GM18870 (cell line): ENCODE data around the gene HRH3.

Source experiments
- ATAC-seq: cut with Tn5 transposase; IDR thresholded peaks from one replicate; pipeline ENCODE4 v1.9.1; 2021; ENCODE audit warnings: moderate library complexity; ENCODE audit not compliant: unreplicated experiment

The HRH3 gene

DNA sequence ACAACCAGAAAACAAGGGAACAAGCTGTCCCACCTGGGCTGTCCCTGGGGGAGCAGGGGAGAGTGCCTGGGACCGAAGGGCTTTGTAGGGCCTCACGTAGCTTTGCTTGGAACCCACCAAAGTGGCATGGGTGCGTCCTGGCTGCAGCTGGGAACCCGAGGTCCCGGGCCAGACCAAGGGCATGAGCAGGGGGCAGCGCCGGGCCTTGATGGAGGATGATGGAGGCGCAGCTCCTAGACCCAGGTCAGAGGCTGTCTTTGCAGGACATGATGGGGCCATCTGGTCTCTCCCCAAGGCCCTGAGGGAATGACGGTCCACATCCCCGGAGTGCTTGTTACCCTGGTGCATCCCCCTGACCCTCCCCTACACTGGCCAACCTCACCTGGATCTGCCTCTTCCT, 10.6 kb upstream of the HRH3 start:
- ATAC-seq, result no peak

DNA sequence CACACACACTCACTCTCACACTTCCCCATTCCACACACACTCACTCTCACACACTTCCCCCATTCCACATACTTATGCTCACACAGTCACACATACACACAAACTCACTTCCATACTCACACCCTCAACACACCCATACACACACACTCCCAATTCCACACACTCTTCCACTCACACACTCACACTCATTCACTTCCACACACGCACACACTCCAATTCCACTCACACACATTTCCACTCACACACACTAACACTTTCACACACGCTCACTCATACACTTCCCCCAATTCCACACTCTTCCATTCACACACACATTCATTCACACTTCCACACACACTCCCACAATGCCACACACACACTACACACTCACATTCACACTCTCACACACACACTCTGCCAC, 10.2 kb upstream of the HRH3 start:
- no peak for ATAC-seq

DNA sequence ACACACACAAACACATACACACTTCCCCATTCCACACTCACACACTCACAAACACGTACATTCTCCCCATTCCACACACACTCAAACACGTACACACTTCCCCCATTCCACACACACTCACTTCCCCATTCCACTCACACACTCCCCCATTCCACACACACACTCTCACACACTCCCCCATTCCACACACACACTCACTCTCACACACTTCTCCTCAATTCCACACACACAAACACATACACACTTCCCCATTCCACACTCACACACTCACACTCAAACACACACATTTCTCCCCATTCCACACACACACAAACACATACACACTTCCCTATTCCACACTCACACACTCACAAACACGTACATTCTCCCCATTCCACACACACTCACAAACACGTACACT, 9.6 kb upstream of the HRH3 start:
- ATAC-seq, result no peak

DNA sequence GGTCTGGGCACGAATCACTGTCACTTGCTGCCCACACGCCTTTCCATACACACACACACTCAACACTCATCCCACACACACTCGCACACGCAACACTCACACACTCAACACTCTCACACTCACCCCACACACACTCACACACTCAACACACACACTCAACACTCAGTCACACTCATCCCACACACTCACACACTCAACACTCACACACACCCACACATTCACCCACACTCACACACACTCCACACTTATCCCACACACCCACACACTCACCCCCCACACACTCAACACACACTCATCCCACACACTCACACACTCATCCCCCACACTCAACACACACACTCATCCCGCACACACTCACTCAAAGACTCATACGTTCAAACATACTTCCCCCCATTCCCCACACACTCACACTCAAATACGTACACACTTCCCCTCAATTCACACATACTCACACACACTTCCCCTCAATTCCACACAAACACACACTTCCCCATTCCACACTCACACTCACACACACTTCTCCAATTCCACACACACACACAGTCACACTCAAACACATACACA, 9.0 kb upstream of the HRH3 start:
- no peak for ATAC-seq

DNA sequence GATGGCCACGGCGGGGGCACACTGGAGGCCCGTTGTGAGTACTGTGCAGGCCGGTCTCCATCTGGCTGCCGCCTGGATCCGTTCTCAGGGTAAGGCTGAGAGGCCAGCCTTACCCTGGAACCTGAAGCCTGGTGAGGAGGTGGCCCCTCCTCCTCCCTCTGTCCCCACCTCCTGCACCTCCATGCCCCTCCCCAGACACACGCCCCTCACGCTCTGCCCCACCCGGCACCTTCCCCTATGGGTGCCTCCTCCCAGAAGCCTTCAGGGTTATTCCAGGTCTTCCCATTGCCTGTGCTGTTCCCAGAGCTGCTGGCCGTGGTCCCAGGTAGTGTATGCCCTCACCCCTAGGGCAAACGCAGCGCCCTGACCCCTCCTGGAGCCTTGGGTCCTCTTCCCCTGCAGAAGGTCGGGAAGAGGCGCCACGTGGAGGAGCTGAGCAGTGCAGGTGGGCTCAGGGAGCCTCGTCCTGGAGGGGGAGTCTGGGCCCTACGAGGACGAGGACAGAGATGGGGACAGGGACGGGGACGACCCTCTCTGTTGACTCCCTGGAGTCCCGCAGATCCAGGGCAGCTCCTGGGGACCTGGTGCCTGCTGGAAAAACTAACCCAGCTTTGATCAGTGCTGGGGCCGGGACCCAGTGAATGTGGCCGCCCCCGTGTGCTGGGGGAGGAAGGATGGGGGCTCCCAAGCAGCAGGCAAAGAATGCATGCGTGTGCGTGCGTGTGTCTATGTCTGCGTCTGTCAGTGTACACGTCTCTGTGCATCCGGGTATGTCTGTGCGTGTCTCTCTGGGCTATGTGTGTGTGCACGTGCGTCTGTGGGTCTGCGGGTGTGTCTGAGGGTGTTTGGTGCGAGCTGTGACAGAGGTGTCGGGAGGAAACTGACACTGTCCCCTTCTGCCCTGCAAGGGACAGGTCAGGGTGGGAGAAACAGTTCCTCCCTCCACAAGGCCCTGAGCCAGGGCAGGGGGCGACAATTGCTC, 8.2 kb upstream of the HRH3 start:
- no peak for ATAC-seq

DNA sequence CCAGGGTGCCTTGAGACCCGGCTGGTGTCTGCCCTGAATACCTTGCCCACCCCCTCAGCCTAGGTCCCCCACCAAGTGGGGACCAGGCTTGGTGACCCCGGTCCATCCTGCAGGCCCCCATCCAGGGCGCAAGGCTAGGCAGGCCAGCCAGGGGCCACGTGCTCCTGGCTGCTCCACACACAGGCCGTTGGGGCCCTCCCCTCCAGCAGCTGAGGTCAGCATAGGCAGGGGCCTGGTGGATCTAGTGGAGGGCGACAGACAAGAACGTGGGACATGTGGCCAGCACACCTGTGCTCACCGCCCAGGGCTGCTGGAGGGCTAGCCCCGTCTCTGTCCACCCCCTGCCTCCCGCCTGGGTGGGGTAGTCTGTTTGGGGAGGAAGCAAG, 7.5 kb upstream of the HRH3 start:
- no peak for ATAC-seq

DNA sequence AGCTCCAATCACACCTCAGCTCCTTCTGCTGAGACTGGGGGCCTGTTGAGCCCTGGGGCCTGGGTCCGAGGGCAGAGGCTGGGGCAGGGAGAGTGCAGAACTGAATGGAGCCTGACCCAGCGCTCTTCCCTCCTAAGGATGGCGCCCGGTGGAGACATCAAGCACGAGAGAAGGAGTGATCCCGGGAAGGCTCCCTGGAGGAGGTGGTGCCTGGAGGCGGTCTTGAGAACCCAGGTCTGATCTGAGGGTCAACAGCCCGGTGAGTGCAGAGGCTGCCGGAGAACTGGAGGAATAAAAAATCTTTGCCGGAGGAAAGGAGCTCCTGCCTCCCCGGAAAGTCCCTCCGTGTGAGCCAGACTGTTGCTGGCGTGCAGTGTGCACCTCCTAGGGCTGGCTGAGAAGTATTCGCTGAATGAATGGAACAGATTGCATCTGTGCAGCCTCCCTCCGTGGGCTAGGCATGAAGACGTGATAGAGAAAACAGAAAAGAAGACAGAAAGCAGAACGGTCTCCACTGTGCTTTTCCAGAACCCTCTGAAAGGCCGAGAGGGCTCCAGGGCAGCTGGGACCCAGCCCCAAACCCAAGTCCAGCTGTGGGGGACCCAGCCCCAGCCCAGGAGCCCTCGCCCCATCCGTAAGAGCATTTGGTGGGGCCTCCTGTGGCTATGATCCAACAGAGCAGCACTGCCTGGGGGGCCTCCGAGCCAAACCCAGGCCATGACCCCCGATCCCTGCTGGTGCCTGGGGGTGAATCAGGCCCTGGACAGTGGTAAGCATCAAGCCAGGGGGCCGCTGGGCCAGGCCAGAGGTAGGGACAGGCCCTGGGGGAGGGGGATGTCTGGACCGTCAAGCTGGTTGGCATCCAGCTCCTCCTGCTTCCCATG, 6.9 kb upstream of the HRH3 start:
- no peak for ATAC-seq

DNA sequence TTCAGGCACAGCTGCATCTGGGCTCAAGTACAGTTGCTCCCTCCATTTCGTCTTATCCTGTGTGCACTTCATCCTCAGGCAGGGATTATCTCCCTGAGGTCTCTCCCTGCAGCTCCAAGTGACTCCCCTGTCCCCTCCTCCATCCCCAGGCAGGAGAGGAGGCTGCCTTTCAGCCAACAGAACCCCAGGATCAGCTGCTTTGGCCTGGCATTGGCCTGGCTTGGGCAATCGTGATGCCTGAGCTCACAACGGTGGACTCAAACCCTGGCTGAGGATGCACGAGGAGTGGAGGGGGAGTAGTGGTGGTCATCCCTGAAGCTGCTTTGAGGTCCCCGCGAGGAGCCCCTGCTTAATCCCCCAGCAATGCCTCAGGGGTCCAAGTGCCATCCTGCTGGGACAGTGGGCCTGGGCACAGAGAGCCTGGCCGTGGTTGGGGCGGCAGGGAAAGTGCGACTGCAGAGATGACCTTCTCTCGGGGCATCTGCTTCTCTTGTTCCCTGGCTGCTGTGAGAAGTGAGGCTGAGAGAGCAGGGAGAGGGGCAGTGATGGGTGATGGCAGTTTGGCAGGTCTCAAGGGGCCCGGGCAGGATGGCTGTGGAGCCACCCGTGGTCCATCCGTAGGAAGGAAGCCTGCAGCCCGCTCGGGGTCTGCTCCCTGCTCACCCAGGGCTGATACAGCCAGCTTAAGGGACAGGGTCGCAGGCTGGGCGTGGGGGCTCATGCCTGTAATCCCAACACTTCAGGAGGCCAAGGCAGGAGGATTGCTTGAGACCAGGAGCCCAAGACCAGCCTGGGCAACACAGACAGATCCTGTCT, 6.0 kb upstream of the HRH3 start:
- no peak for ATAC-seq

DNA sequence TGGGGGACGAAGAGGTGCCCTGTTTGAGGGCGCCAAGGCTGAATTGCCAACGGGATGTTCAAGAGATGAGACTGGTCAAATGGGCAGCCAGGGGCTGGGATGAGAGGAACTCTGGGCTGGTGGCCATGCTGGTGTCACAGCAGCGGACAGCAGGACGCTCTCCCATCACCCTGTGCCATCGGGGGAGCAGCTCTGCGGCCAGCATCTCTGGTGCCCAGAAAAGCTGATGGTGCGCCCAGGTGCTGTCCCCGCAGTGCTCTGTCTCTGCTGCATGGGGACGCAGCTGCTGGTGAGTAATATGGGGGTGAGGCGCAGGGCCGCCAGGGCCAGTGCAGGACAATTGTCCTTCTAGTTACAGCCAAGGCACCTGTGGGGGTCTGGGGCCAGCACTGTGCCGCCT, 4.9 kb upstream of the HRH3 start:
- ATAC-seq, result no peak

DNA sequence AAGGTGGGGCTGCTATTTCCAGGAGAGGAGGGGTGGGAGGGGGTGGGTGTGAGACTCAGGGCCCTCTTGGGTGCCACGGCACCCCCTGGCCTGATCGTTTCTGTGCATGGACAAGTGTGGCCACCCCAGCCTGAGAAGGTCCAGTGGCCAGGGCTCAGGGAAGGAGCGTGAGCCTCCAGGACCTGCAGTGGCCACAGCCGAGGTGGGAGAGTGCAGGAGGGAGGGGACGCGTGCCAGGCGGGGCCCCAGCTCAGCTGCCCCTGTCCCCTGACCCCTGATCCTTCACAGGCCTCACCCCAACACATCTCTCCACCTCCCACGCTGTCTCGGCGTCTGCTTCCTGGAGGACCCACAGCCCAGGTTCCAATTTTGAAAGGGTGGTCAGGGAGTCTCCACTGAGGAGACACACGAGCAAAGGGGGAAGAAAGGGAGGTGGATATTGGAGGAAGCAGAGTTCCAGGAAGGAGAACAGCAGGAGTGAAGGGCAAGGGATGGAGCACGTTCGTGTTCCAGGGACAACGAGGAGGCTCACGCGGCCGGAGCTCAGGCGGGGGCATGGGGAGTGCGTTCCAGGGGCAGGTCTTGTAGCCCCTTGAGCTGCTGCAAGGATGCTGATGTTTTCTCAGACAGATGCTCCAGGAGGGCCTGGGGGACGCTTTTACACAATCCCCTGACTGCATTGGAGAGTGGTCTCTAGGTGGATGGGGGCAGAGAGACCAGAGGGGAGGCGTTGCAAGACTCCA, 4.2 kb upstream of the HRH3 start:
- ATAC-seq, result no peak

DNA sequence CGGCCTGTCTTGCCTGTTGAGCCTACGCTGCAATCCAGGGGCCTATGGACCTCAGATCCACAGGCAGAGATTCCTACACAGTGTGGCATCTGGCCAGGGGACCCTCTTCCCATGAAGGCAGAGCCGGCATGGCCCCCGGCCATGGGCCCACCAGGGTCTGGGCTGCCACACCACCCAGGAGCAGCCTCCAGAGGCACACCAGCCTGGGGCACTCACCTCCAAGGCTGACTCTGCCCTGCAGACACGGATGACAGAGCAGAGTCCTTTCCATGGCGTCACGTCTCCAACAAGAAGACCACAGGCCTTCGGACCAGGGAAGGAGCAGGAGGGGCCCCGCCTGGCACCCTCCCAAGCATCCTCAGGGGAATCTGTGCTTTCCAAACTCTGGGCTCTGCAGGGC, 3.5 kb upstream of the HRH3 start:
- no peak for ATAC-seq

DNA sequence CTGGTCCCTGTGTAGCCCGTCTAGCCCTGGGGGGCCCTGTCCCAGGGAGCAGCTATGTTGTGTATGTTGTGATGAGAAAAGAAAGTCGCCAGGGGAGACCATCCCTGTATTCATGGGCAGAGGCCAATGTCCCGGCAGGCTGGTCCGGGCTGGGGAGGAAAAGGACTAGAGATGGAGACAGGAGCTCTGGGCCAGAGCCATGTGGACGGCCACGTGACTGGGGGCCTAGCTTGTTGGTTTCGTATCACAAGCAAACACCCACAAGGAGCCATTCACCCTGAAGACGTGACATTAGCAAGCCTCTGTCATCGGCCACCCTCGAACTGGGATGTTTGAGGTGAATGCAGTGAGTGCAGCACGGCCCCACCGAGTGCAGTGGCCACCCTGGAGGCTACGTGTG, 2.9 kb upstream of the HRH3 start:
- ATAC-seq, result no peak

DNA sequence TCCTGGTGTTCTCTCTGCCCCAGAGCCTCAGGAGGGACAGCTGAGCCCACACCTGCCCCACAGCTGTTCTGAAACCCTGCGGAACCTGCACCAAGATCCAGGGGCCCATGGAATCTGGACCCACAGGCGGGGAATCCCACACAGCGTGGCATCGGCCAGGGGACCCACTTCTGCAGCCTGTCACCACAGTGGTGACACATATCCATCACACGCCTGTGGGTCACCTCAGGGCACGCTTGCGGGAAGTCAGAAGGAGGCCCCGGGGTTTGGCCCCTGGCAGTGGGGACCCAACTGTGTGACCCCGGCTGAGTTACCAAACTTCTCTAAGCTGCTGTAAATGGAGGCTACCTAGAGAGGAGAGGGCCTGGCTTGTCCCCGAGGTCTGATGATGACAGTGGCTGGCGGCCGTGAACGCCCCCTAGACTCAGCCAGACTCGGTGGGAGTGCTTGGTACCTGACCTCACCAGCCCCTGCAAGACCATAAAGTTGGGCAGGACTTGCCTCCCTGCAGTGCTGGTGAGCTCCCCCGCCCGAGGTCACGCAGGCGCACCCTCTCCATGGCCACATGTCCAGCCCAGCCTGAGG, 2.3 kb upstream of the HRH3 start:
- no peak for ATAC-seq

DNA sequence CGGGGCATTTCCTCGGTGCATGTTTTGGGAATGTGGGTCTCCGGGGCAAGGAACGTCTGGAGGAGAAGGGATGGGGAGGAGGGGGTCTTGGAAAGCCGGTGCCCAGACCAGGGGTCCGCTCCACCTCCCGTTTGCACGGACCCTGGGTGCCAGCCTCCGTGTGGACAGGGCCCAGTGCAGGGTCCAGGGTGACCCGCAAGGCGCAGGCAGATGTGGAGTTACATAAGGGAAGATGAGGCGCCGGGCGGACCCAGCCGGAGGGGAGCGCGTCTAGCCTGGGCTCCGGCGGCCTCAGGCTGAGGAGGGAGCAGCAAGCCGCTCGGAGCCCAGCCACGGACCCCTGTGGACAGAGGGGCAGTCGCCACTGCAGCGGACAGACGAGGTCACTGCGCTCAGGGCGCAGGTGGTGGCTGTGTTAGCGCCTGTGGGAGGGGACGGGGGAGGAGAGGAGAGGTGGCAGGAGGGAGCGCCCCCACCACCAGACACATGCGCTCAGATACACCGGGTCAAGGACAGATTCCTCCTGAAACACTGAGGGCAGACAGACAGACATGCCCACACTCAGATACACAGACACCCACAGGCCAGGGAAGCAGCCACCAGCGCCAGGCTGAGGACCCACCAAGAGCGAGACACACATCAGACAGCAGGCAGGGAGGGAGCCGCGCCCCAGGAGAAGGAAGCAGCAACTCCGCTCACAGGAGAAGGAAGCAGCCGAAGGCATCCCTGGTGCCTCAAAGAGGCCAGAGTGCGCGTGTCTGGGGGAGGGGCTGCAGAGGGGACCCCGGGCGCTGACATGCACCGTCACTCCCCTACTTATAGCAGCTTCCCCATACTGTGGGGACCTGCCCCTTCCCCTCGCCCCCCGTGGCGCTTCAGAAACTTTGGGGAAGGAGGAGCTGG, 839 bp upstream of the HRH3 start:
- no peak for ATAC-seq

DNA sequence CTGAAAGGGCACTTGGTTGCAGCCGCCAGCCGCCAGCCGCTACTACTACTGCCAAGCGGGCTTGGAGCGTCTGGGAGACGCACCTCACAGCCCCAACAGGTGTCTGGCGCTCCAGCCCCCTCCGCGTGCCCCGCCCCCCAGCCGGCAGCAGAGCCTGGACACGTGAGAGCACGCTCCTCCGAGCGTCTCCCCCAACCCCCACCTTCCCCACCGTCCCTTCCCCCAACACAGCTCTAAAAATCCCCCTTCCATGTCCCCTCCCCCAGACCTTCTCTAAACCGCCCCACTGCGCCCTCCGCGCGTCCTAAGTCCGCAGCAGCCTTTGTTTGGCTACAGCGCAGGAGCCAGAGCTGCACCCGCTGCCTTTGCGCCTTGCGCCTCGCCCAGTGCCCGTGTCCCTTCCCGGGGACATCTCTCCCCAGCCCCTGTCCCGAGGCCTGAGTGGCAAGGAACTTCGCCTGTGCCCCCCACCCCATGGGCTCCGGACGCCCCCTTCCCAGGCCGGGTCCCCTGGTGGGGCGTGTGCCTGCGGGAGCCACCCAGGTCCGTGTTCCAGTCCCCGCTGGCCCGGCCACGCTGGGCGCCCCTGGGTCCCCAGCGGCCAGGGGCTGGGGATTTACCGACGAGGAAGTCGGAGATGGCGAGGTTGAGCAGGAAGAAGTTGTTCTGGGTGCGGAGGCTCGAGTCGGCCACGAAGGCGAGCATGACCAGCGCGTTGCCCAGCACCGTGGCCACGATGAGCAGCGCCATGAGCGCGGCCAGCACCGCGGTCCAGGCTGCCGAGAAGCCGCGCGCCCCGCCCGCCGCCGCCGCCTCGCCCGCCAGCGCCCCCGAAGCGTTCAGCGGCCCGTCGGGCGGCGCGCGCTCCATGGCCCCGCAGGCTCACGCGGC, 732 bp downstream of the HRH3 start:
- no peak for ATAC-seq

DNA sequence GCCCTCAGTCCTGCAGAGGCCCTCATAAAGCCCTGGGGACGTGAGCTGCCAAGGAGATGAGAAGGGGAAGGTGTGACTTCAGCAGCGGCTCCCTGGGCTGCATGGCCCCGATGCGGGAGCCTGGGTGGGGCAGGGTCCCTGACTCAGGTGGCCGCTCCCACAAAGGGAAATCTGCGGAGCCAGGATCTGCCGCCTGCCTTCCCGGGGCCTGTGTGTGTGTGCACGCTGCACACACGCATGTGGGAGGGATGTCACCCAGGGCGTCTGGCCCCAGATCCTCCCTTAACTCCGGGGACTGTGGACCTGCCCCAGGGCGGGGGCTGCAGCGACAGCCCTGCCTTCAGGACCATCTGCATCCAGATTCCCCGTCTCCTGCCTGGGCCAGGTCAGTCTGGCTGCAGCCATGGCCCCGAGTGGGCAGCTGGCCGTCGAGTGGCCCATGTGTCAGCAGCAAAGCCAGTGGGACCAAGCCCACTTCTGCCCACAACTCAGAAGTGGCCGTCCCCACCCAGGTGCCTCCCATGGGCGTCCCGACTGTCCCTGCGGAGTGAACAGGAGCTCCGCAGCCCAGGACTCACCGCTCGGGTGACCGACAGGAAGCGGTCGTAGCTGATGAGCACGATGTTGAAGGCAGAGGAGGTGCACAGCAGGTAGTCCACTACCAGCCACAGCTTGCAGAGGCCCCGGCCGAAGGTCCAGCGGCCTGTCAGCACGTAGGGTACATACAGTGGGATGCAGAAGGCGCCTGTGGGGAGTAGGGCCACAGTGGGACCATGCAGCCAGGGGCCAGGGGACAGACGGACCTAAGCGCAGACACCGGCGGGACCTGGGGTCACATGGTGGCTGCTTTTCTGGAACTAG, 1.9 kb downstream of the HRH3 start:
- no peak for ATAC-seq
